Activated CD4-positive, alpha-beta T cell treated with anti-CD3 and anti-CD28 coated beads, Interleukin-2, amount 10 ng/mL, durations not matched to agents 7 days and 5 days (primary cell): ENCODE results near the gene GRK3. TPM values are rescaled to one million over a fixed set of nuclear protein-coding genes. Genes with fewer than 3 reads are reported as not detected.

Experiments
- CTCF ChIA-PET: fragments of 350-600 bp; sonication (Branson Sonifier 250); formaldehyde crosslinking; loops from one replicate; lab custom pipeline; 2021; ENCODE audit warnings: antibody characterized with exemption; lab: Charles Lee
- POLR2A ChIA-PET: fragments of 350-600 bp; sonication (Branson Sonifier 250); formaldehyde crosslinking; loops from one replicate; lab custom pipeline; 2021; ENCODE audit warnings: antibody characterized with exemption; lab: Charles Lee
- DNase-seq: peaks from one replicate; pipeline ENCODE4 v3.0.0-alpha.2; 2020
- H3K27ac Mint-ChIP-seq: one replicate; pipeline ENCODE4 v1.8.0; 2021; ENCODE audit warnings: mild to moderate bottlenecking, moderate library complexity, mixed read lengths
- H3K27me3 Mint-ChIP-seq: one replicate; pipeline ENCODE4 v1.8.0; 2021; ENCODE audit warnings: mixed read lengths
- H3K36me3 Mint-ChIP-seq: one replicate; pipeline ENCODE4 v1.8.0; 2021; ENCODE audit warnings: low read depth, mixed read lengths
- H3K4me1 Mint-ChIP-seq: one replicate; pipeline ENCODE4 v1.8.0; 2021; ENCODE audit warnings: mixed read lengths
- H3K4me3 Mint-ChIP-seq: one replicate; pipeline ENCODE4 v1.8.0; 2021; ENCODE audit warnings: mild to moderate bottlenecking, moderate library complexity, mixed read lengths
- H3K9me3 Mint-ChIP-seq: one replicate; pipeline ENCODE4 v1.8.0; 2021; ENCODE audit warnings: mixed read lengths
- total RNA-seq, 2 experiments: library from RNA; stranded (reverse); gene quantifications; one replicate each; pipeline ENCODE4 v1.2.3, GENCODE V29; 2021

GRK3 gene
- total RNA-seq, 2 experiments from 2014 or later = 23.4 to 24.2 TPM

- peaks cover 10% of the 10 kb centered on the region for H3K36me3 Mint-ChIP-seq
- peaks cover 9% of the 10 kb centered on the region for H3K9me3 Mint-ChIP-seq
- DNase-seq = no peak
- H3K27me3 Mint-ChIP-seq = no peaks in the 10 kb centered on the region
- peaks cover 47% of the 10 kb centered on the region for H3K4me1 Mint-ChIP-seq
- CTCF ChIA-PET = interaction anchor here (1.2 to 2.8 kb wide), 2 partner anchors 12 to 18 kb away, joined by 3 to 13 read pairs; no protein-coding TSS in a partner anchor
- H3K27ac Mint-ChIP-seq = no peak overlapping the region
- H3K4me3 Mint-ChIP-seq = no peak overlapping the region
- POLR2A ChIA-PET = no interaction called here
Measured at GRCh38 chr22:25754527-25755202, 190.2 kb downstream of the GRK3 start.

- H3K4me1 Mint-ChIP-seq = peaks cover 50% of the 10 kb centered on the region
- peaks cover 4% of the 10 kb centered on the region for H3K36me3 Mint-ChIP-seq
- peaks cover 8% of the 10 kb centered on the region for H3K9me3 Mint-ChIP-seq
- ChIA-PET POLR2A (no interaction called here), CTCF (interaction anchor here (0.6 to 2.6 kb wide), 4 partner anchors 10 to 27 kb away, joined by 3 to 7 read pairs (median 4); no protein-coding TSS in a partner anchor)
- H3K27ac Mint-ChIP-seq = peak overlapping the region; percentile 79
- no peak overlapping the region for H3K4me3 Mint-ChIP-seq
- no peak for DNase-seq
- H3K27me3 Mint-ChIP-seq = no peaks in the 10 kb centered on the region
Measured at GRCh38 chr22:25757686-25758085, 193.2 kb downstream of the GRK3 start.

- Mint-ChIP-seq H3K4me3 (no peak overlapping the region), H3K9me3 (peaks cover 6% of the 10 kb centered on the region), H3K27ac (no peak overlapping the region), H3K27me3 (no peaks in the 10 kb centered on the region), H3K4me1 (peaks cover 50% of the 10 kb centered on the region), H3K36me3 (peaks cover 4% of the 10 kb centered on the region)
- CTCF ChIA-PET = interaction anchor here (0.6 to 1.1 kb wide), 3 partner anchors 11 to 27 kb away, joined by 3 to 5 read pairs (median 4); no protein-coding TSS in a partner anchor
- no peak for DNase-seq
- POLR2A ChIA-PET = no interaction called here
Measured at GRCh38 chr22:25758316-25758715, 193.8 kb downstream of the GRK3 start.

- H3K36me3 Mint-ChIP-seq = peaks cover 4% of the 10 kb centered on the region
- no peak for DNase-seq
- POLR2A ChIA-PET = no interaction called here
- CTCF ChIA-PET = interaction anchor here (1.1 kb wide), 2 partner anchors 10 to 13 kb away, joined by 5 to 6 read pairs; no protein-coding TSS in a partner anchor
- H3K9me3 Mint-ChIP-seq = peaks cover under 1% of the 10 kb centered on the region
- peaks cover 54% of the 10 kb centered on the region for H3K4me1 Mint-ChIP-seq
- no peak overlapping the region for H3K27ac Mint-ChIP-seq
- no peak overlapping the region for H3K4me3 Mint-ChIP-seq
- H3K27me3 Mint-ChIP-seq = no peaks in the 10 kb centered on the region
Measured at GRCh38 chr22:25759825-25760231, 195.4 kb downstream of the GRK3 start.

GRCh38 chr22:25760294-25760693 is 195.8 kb downstream of the GRK3 start:
- peaks cover 5% of the 10 kb centered on the region for H3K36me3 Mint-ChIP-seq
- no peak for DNase-seq
- H3K9me3 Mint-ChIP-seq = peaks cover 3% of the 10 kb centered on the region
- ChIA-PET CTCF (interaction anchor here (0.6 to 1.1 kb wide), 3 partner anchors 10 to 44 kb away, joined by 3 to 6 read pairs (median 4); no protein-coding TSS in a partner anchor), POLR2A (no interaction called here)
- H3K4me3 Mint-ChIP-seq = no peak overlapping the region
- no peak overlapping the region for H3K27ac Mint-ChIP-seq
- H3K27me3 Mint-ChIP-seq = no peaks in the 10 kb centered on the region
- peaks cover 54% of the 10 kb centered on the region for H3K4me1 Mint-ChIP-seq

GRCh38 chr22:25760848-25761595 is 196.5 kb downstream of the GRK3 start:
- ChIA-PET POLR2A (no interaction called here), CTCF (interaction anchor here (0.6 to 1.1 kb wide), 3 partner anchors 11 to 45 kb away, joined by 3 to 6 read pairs (median 4); no protein-coding TSS in a partner anchor)
- H3K4me1 Mint-ChIP-seq = peaks cover 48% of the 10 kb centered on the region
- H3K4me3 Mint-ChIP-seq = no peak overlapping the region
- no peak for DNase-seq
- no peaks in the 10 kb centered on the region for H3K27me3 Mint-ChIP-seq
- no peak overlapping the region for H3K27ac Mint-ChIP-seq
- peaks cover 9% of the 10 kb centered on the region for H3K36me3 Mint-ChIP-seq
- H3K9me3 Mint-ChIP-seq = peaks cover 9% of the 10 kb centered on the region

- H3K27ac Mint-ChIP-seq = no peak overlapping the region
- POLR2A ChIA-PET = no interaction called here
- H3K27me3 Mint-ChIP-seq = no peaks in the 10 kb centered on the region
- no peak for DNase-seq
- peaks cover 47% of the 10 kb centered on the region for H3K4me1 Mint-ChIP-seq
- peaks cover 20% of the 10 kb centered on the region for H3K36me3 Mint-ChIP-seq
- H3K9me3 Mint-ChIP-seq = peaks cover 21% of the 10 kb centered on the region
- no peak overlapping the region for H3K4me3 Mint-ChIP-seq
- CTCF ChIA-PET = interaction anchor here (1.2 to 3.1 kb wide), 3 partner anchors 11 to 256 kb away, joined by 3 to 12 read pairs (median 10); no protein-coding TSS in a partner anchor
Measured at GRCh38 chr22:25762147-25762546, 197.7 kb downstream of the GRK3 start.

- H3K27ac Mint-ChIP-seq = no peak overlapping the region
- H3K9me3 Mint-ChIP-seq = peaks cover 30% of the 10 kb centered on the region
- CTCF ChIA-PET = interaction anchor here (1.5 to 3.1 kb wide), 4 partner anchors 10 to 301 kb away, joined by 3 to 12 read pairs (median 8); no protein-coding TSS in a partner anchor
Measured at GRCh38 chr22:25763239-25763777, 198.8 kb downstream of the GRK3 start.

GRCh38 chr22:25764270-25765015 is 200.0 kb downstream of the GRK3 start:
- ChIA-PET CTCF (interaction anchor here (0.7 to 3.1 kb wide), 4 partner anchors 8 to 302 kb away, joined by 3 to 12 read pairs (median 4); no protein-coding TSS in a partner anchor), POLR2A (no interaction called here)
- H3K9me3 Mint-ChIP-seq = peaks cover 30% of the 10 kb centered on the region

More at GRCh38 chr22:25763239-25763777, 198.8 kb downstream of the GRK3 start:
- Mint-ChIP-seq H3K4me3 (no peak overlapping the region), H3K27me3 (no peaks in the 10 kb centered on the region), H3K36me3 (peaks cover 31% of the 10 kb centered on the region), H3K4me1 (peaks cover 38% of the 10 kb centered on the region)
- POLR2A ChIA-PET = no interaction called here
- no peak for DNase-seq

GRCh38 chr22:25765016-25765367 is 200.5 kb downstream of the GRK3 start:
- CTCF ChIA-PET = interaction anchor here (3.1 kb wide), 1 partner anchor 14 kb away, joined by 12 read pairs; no protein-coding TSS in a partner anchor
- Mint-ChIP-seq H3K9me3 (peaks cover 33% of the 10 kb centered on the region), H3K4me1 (peaks cover 40% of the 10 kb centered on the region), H3K27me3 (no peaks in the 10 kb centered on the region), H3K4me3 (no peak overlapping the region), H3K36me3 (peaks cover 40% of the 10 kb centered on the region), H3K27ac (no peak overlapping the region)
- no peak for DNase-seq
- POLR2A ChIA-PET = no interaction called here

More at GRCh38 chr22:25764270-25765015, 200.0 kb downstream of the GRK3 start:
- no peak overlapping the region for H3K4me3 Mint-ChIP-seq
- no peaks in the 10 kb centered on the region for H3K27me3 Mint-ChIP-seq
- H3K4me1 Mint-ChIP-seq = peaks cover 40% of the 10 kb centered on the region
- no peak for DNase-seq
- peaks cover 38% of the 10 kb centered on the region for H3K36me3 Mint-ChIP-seq
- H3K27ac Mint-ChIP-seq = no peak overlapping the region

- DNase-seq = no peak
- H3K27me3 Mint-ChIP-seq = no peaks in the 10 kb centered on the region
- CTCF ChIA-PET = interaction anchor here (0.5 to 3.0 kb wide), 5 partner anchors 9 to 183 kb away, joined by 3 to 10 read pairs (median 3); no protein-coding TSS in a partner anchor
- H3K27ac Mint-ChIP-seq = no peak overlapping the region
- POLR2A ChIA-PET = interaction anchor here (0.6 kb wide), 1 partner anchor 200 kb away, joined by 4 read pairs; no protein-coding TSS in a partner anchor
- H3K4me1 Mint-ChIP-seq = peaks cover 40% of the 10 kb centered on the region
- H3K36me3 Mint-ChIP-seq = peaks cover 42% of the 10 kb centered on the region
- H3K4me3 Mint-ChIP-seq = no peak overlapping the region
- H3K9me3 Mint-ChIP-seq = peaks cover 39% of the 10 kb centered on the region
Measured at GRCh38 chr22:25765801-25766200, 201.3 kb downstream of the GRK3 start.
